Adipocyte (in vitro differentiated cells): ENCODE data around the gene SLC38A5.
A peak's percentile ranks its signal among the peaks of the same experiment; 100 is the strongest.

ENCODE experiments used
- DNase-seq: peaks from one replicate; pipeline ENCODE4 v3.0.0-alpha.2; 2015; ENCODE audit warnings: low read depth
- H3K27me3 ChIP-seq: replicated peaks from 2 replicates; pipeline ENCODE4 v1.7.0; 2013; ENCODE audit warnings: mild to moderate bottlenecking, low read length, moderate library complexity; ENCODE audit not compliant: control insufficient read depth, insufficient read depth
- H3K36me3 ChIP-seq: 2 replicates; pipeline ENCODE4 v1.7.0; 2013; ENCODE audit warnings: low read length, mild to moderate bottlenecking, moderate library complexity; ENCODE audit not compliant: control insufficient read depth, insufficient read depth, severe bottlenecking
- H3K4me1 ChIP-seq: 2 replicates; pipeline ENCODE4 v1.7.0; 2013; ENCODE audit warnings: mild to moderate bottlenecking, low read length, moderate library complexity; ENCODE audit not compliant: control insufficient read depth, insufficient read depth
- H3K4me3 ChIP-seq: 2 replicates; pipeline ENCODE4 v1.7.0; 2013; ENCODE audit warnings: mild to moderate bottlenecking, low read length, moderate library complexity
- H3K9ac ChIP-seq: 2 replicates; pipeline ENCODE4 v1.7.0; 2013; ENCODE audit warnings: mild to moderate bottlenecking, low read length, moderate library complexity
- H3K9me3 ChIP-seq: 2 replicates; pipeline ENCODE4 v1.7.0; 2013; ENCODE audit warnings: mild to moderate bottlenecking, low read length, moderate library complexity; ENCODE audit not compliant: control insufficient read depth

SLC38A5 gene

DNA sequence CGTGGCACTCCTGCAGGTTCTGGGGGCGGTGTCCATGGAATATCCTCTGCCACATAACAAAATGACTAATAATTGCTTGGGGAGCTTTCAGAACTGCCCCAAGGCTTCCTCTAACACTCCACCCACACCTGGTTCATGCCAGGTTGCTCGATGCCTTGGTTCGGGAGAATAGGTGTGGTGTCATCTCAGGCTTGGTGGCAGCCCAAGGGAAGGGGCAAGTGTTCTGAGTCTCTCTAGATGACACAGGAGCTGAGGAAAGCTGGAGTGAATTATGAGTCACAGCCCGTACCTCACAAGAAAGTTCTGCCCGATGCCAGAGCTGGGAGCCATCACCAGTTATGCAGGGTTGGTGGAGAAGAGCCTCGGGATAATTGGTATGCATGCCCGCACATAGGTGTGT, 20.6 kb upstream of the SLC38A5 start:
- H3K27me3 ChIP-seq: peaks cover 5% of the 10 kb centered on the region
- no peak for DNase-seq
- no peaks in the 10 kb centered on the region for H3K36me3 ChIP-seq
- peaks cover 8% of the 10 kb centered on the region for H3K9me3 ChIP-seq
- no peak overlapping the region for H3K4me3 ChIP-seq
- H3K4me1 ChIP-seq: peaks cover 22% of the 10 kb centered on the region
- H3K9ac ChIP-seq: no peak overlapping the region

DNA sequence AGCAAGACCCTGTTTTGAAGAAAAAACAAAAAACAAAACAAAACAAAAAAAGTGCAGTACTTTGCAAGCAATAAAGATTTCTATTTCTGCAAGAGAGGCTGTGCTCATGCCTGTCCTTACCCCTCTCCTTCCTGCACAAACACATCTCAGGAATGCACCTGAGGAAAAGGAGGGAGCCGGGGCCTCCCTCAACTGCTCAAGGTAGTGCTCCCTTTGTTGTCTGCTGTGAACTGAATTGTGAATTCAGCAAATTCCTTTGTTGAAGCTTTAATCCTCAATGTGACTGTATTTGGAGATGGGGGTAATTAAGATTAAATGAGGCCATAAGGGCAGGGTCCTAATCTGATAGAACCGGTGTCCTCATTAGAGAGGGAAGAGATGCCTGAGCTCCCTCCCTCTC, 19.8 kb upstream of the SLC38A5 start:
- H3K36me3 ChIP-seq: no peaks in the 10 kb centered on the region
- no peak overlapping the region for H3K9ac ChIP-seq
- DNase-seq: no peak
- H3K4me1 ChIP-seq: peaks cover 22% of the 10 kb centered on the region
- peaks cover 2% of the 10 kb centered on the region for H3K27me3 ChIP-seq
- H3K4me3 ChIP-seq: no peak overlapping the region
- peaks cover 5% of the 10 kb centered on the region for H3K9me3 ChIP-seq

- H3K9me3 ChIP-seq: peaks cover 5% of the 10 kb centered on the region
These were observed 19.2 kb upstream of the SLC38A5 start for GRCh38 chrX:48489296-48489695.

DNA sequence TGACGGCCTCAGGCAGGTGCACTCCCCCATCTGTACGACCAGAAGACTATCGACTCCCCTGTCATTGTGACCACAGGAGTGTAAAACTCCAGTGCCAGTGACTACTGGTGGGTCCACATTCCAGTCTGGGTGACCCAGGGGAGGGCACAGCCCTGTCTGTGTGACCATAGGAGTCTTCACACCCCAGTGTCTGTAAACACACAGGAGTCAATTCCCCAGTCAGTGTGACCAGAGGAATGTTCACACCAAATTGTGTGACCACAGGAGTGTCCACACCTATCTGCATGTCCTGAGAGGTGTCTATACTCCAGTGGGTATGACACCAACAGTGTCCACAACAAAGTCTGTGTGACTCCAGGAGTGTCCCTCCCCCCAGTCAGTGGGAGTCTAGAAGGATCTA, 18.0 kb upstream of the SLC38A5 start:
- H3K36me3 ChIP-seq: peaks cover 3% of the 10 kb centered on the region
- peaks cover 2% of the 10 kb centered on the region for H3K27me3 ChIP-seq
- peaks cover 13% of the 10 kb centered on the region for H3K4me1 ChIP-seq
- no peak overlapping the region for H3K4me3 ChIP-seq
- H3K9ac ChIP-seq: no peak overlapping the region
- DNase-seq: no peak
- H3K9me3 ChIP-seq: peaks cover 5% of the 10 kb centered on the region

More at GRCh38 chrX:48489296-48489695, 19.2 kb upstream of the SLC38A5 start:
- peaks cover 2% of the 10 kb centered on the region for H3K27me3 ChIP-seq
- no peak for DNase-seq
- H3K36me3 ChIP-seq: peaks cover 3% of the 10 kb centered on the region
- H3K4me3 ChIP-seq: no peak overlapping the region
- peaks cover 22% of the 10 kb centered on the region for H3K4me1 ChIP-seq
- H3K9ac ChIP-seq: no peak overlapping the region

- peaks cover 5% of the 10 kb centered on the region for H3K9me3 ChIP-seq
- peaks cover 4% of the 10 kb centered on the region for H3K36me3 ChIP-seq
- H3K9ac ChIP-seq: no peak overlapping the region
- H3K27me3 ChIP-seq: peaks cover 5% of the 10 kb centered on the region
- H3K4me3 ChIP-seq: no peak overlapping the region
- DNase-seq: peak; percentile 90
- H3K4me1 ChIP-seq: peaks cover 9% of the 10 kb centered on the region
These were observed 17.3 kb upstream of the SLC38A5 start for GRCh38 chrX:48487362-48487798.

- no peak overlapping the region for H3K4me3 ChIP-seq
- no peaks in the 10 kb centered on the region for H3K9me3 ChIP-seq
- H3K36me3 ChIP-seq: peaks cover 18% of the 10 kb centered on the region
- no peak for DNase-seq
- H3K27me3 ChIP-seq: peaks cover 4% of the 10 kb centered on the region
- no peaks in the 10 kb centered on the region for H3K4me1 ChIP-seq
- no peak overlapping the region for H3K9ac ChIP-seq
These were observed 12.5 kb upstream of the SLC38A5 start for GRCh38 chrX:48482526-48482925.

DNA sequence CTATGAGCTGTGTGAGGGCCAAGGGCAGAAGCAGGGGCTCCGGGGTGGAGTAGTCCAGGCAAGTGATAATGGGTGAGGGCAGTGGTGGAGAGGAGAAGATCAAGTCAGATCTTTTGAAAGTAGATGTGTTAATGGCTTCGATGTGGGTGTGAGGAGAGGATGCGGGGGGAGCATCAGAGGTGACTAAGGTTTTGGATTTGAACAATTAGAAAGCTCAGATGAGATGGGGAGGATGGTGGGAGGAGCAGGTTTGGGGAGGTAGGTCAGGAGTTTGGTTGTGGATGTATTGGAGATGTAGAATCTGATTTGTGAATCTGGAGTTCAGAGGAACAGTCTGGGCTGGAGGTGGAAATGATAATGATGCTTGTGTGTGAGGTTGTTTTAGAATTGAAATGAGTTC, 10.5 kb upstream of the SLC38A5 start:
- Histone ChIP-seq H3K4me1 (no peaks in the 10 kb centered on the region), H3K36me3 (peaks cover 18% of the 10 kb centered on the region), H3K9me3 (no peaks in the 10 kb centered on the region), H3K9ac (no peak overlapping the region), H3K4me3 (no peak overlapping the region), H3K27me3 (peaks cover 4% of the 10 kb centered on the region)
- DNase-seq: no peak

- Histone ChIP-seq H3K36me3 (peaks cover 18% of the 10 kb centered on the region), H3K9me3 (no peaks in the 10 kb centered on the region), H3K4me1 (no peaks in the 10 kb centered on the region), H3K4me3 (no peak overlapping the region), H3K27me3 (peaks cover 4% of the 10 kb centered on the region), H3K9ac (no peak overlapping the region)
- DNase-seq: no peak
These were observed 10.1 kb upstream of the SLC38A5 start for GRCh38 chrX:48480142-48480541.

- Histone ChIP-seq H3K4me3 (no peak overlapping the region), H3K36me3 (peaks cover 16% of the 10 kb centered on the region), H3K27me3 (peaks cover 4% of the 10 kb centered on the region), H3K9me3 (no peaks in the 10 kb centered on the region), H3K9ac (no peak overlapping the region), H3K4me1 (no peaks in the 10 kb centered on the region)
- DNase-seq: no peak
These were observed 8.7 kb upstream of the SLC38A5 start for GRCh38 chrX:48478806-48479205.

DNA sequence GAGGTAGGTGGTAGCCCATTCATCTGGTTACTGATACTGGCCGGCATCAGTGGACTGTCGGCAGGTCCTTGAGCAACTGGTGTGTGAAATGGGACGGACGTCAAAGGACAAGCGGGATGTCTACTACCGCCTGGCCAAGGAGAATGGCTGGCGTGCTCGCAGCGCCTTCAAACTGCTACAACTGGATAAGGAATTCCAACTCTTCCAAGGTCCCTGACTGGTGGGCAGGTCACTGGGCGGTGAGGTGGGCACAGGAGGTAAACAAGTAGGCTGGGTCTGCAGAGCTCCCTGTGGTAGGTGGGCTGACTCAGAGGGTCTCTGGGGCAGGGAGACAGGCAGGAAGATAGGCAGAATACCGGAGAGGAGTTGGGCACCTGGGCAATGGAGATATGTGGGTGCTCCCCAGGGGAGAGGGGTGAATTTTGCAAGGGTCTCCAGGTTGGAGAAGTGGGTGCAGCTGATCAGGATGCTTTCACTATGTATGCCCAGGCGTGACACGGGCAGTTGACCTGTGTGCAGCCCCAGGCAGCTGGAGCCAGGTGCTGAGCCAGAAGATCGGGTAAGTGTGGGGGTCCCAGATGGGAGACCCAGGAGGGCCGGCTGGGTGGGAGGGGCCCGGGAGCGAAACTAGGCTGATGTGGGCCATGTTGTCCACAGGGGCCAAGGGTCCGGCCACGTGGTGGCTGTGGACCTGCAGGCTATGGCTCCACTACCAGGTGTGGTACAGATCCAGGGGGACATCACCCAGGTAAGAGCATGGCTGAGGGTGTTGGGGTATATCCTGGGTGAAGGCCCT, 8.1 kb upstream of the SLC38A5 start:
- H3K4me1 ChIP-seq: no peaks in the 10 kb centered on the region

DNA sequence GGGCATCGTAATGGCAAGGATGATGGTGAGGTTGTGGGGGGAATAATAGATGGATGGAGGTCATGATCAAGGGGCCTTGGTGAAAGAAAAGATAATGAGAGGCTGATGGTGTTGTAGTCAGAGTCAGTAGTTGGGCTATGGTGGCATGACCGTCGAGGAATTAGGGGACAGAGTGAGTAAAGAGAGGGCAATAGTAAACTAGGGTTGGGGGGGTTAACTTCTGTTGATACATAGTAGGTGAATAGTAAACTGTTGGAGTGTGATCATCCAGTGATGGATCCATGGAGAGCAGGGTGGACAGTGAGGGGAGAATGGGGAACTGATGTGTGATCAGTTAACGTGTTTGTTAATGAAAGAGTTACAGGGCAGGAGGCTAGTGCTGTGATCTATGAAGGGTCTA, 6.9 kb upstream of the SLC38A5 start:
- H3K9ac ChIP-seq: peak overlapping the region; percentile 94
- H3K4me1 ChIP-seq: no peaks in the 10 kb centered on the region
- DNase-seq: no peak
- H3K4me3 ChIP-seq: peak overlapping the region; percentile 89
- H3K9me3 ChIP-seq: no peaks in the 10 kb centered on the region
- H3K27me3 ChIP-seq: no peaks in the 10 kb centered on the region
- peaks cover 9% of the 10 kb centered on the region for H3K36me3 ChIP-seq

More for the DNA sequence above, 8.1 kb upstream of the SLC38A5 start:
- Histone ChIP-seq H3K9me3 (no peaks in the 10 kb centered on the region), H3K9ac (no peak overlapping the region), H3K4me3 (peak overlapping the region; percentile 89), H3K27me3 (peaks cover 4% of the 10 kb centered on the region), H3K36me3 (peaks cover 16% of the 10 kb centered on the region)
- DNase-seq: no peak
